Esophagus (tissue), 2 donors: ENCODE results near the gene SPATA6L. TPM values are rescaled to one million over a fixed set of nuclear protein-coding genes. Genes with fewer than 3 reads are reported as not detected.
A peak's percentile ranks its signal among the peaks of the same experiment; 100 is the strongest.

Experiments used
- H3K27ac ChIP-seq, 2 donors: one replicate each; pipeline ENCODE4 v1.5.1; 2013; ENCODE audit warnings: low read depth in 2 of 2, mild to moderate bottlenecking in 2 of 2, inconsistent platforms in 1 of 2, low read length in 1 of 2, moderate library complexity in 1 of 2
- H3K27me3 ChIP-seq, 2 donors: one replicate each; pipeline ENCODE4 v1.6.1; 2013; ENCODE audit warnings: low read length in 2 of 2, control low read depth in 1 of 2, mild to moderate bottlenecking in 1 of 2; ENCODE audit not compliant: insufficient read depth in 2 of 2, control insufficient read depth in 1 of 2
- H3K36me3 ChIP-seq, 2 donors: one replicate each; pipeline ENCODE4 v1.6.1; 2013; ENCODE audit warnings: low read length in 1 of 2; ENCODE audit not compliant: control insufficient read depth in 2 of 2, insufficient read depth in 2 of 2
- H3K4me1 ChIP-seq, 2 donors: one replicate each; pipeline ENCODE4 v1.6.1; 2013; ENCODE audit warnings: low read length in 1 of 2; ENCODE audit not compliant: control insufficient read depth in 2 of 2, insufficient read depth in 2 of 2
- H3K4me3 ChIP-seq, 2 donors: one replicate each; pipeline ENCODE4 v1.5.1; 2013; ENCODE audit warnings: low read length in 2 of 2, mild to moderate bottlenecking in 2 of 2, low read depth in 1 of 2, moderate library complexity in 1 of 2
- H3K9me3 ChIP-seq, 2 donors: one replicate each; pipeline ENCODE4 v1.6.1; 2013; ENCODE audit warnings: mild to moderate bottlenecking in 2 of 2, low read depth in 1 of 2, low read length in 1 of 2, moderate library complexity in 1 of 2; ENCODE audit not compliant: control insufficient read depth in 2 of 2, insufficient read depth in 1 of 2
- WGBS, 2 donors: extraction: QIAGEN DNeasy Blood & Tissue Kit; methylation state at CpG; one replicate each; pipeline ENCODE4 v1.1.7; 2013; 5-methylcytosine and 5-hydroxymethylcytosine counted together
- polyA plus RNA-seq, 2 donors: library from polyadenylated mRNA; stranded (reverse); fragments of 200-250 nt; gene quantifications; one replicate each; pipeline ENCODE4 v1.2.3, GENCODE V29; 2013
- donor health status: healthy with polysubstance abuse.
- donor health status: Bipolar disorder and iron deficiency.

Gene SPATA6L
- polyA plus RNA-seq, 2 donors = 1.4 to 2.8 TPM

DNA sequence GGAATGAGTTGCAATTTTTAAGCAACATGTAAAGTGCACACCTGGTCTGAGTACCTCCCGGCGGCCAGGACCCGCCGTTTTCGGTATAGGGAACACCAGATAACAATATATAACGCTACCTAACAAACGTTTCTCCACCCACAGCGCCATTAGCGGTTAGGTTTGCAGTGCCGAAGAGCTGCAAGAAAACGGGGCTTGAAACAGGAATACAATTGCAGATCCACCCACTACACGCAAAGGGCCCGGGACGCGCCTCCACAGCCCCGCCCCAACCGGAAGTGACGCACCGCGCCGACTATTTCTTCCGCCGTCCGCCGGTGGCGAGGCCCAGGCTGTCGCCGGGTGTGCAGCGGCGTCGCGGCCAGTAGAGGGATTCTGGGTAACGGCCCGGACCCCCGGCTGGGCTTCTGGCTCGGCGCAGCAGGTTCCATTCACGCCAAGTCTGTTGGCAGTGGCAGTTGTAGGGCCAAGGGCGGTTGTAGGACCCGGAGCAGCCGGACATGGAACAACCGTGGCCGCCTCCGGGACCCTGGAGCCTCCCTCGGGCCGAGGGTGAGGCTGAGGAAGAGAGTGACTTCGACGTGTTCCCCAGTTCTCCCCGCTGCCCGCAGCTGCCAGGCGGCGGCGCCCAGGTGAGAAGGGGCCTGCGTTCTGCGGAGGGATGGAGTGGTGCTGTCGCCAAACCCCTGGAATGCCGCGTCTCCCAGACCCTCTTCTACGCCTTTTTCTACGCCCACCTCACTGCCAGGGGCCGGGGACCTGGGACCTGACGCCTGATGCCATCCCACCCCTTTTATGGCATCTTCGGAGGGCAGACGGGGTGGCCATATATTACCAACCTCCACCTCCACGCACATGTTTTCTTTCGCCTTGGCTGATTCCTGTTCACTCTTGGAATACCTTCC, 13.2 kb upstream of the SPATA6L start, which contains the start of gene CDC37L1:
TSS of gene CDC37L1 (plus strand) at position 302 of the 905 bp plus-strand sequence. CDS start at position 501, 199 bp downstream.
- Histone ChIP-seq H3K4me3 (peak within 1 kb of the TSS; percentile 84 to 88), H3K27ac (peak within 1 kb of the TSS; percentile 98 to 100), H3K4me1 (no peaks in the 10 kb centered on the region), H3K36me3 (no peaks in the 10 kb centered on the region), H3K27me3 (no peaks in the 10 kb centered on the region), H3K9me3 (no peaks in the 10 kb centered on the region)
- 0% methylated on average over 66 of the region's 66 CpGs for WGBS, 2 donors

DNA sequence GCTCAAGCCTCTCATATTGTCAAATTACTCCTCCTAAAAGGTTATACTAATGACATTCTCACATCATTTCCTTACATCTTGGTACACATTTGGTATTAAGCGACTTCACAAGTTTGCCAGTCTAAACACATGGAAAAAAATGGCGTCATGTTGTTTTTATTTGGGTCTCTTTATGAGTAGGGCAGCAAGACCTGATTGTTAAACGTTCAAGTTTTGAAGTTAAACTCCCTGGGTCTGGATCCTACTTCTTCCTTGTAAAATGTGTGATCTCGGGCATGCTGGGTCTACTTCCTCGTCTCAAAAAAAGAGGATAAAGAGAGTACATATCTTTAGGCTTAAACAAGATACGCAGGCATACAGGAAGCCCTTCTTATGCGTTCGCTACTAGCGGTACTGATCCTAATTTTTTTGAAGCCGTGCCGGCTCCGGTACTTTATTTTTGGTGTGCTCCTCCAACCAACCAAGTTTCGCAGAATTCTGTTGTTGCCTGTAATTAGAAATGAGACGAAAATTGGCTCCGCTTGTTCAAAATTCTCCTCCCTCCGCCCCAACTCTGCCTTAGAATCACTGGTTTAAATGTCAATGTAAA, 12.5 kb upstream of the SPATA6L start:
- peak overlapping the region; percentile 98 to 100 for H3K27ac ChIP-seq
- H3K9me3 ChIP-seq = no peaks in the 10 kb centered on the region
- H3K36me3 ChIP-seq = no peaks in the 10 kb centered on the region
- peak overlapping the region; percentile 84 to 88 for H3K4me3 ChIP-seq
- no peaks in the 10 kb centered on the region for H3K27me3 ChIP-seq
- no peaks in the 10 kb centered on the region for H3K4me1 ChIP-seq
- 0% methylated on average over 16 of the region's 16 CpGs for WGBS, 2 donors

DNA sequence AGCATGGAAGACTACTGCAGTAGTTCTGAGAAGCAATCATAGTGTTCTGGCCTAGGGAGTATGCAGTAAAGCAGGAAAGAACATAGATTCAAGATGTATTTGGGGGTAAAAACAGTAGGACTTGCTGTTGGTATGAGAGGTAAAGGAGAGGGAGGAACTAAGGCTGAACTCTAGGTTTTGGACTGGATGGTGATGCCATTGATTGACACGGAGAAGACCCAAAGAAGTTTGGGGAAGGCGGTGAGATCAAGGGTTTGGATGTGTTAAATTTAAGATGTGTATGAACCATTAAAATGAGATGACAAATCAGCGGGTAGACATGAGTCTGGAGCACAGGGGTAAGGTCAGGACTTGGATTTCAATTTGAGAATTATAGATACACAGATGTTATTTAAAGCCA, 11.1 kb upstream of the SPATA6L start:
- no peak overlapping the region for H3K27ac ChIP-seq
- 58 to 92% methylated on average over 3 of the region's 3 CpGs for WGBS, 2 donors

DNA sequence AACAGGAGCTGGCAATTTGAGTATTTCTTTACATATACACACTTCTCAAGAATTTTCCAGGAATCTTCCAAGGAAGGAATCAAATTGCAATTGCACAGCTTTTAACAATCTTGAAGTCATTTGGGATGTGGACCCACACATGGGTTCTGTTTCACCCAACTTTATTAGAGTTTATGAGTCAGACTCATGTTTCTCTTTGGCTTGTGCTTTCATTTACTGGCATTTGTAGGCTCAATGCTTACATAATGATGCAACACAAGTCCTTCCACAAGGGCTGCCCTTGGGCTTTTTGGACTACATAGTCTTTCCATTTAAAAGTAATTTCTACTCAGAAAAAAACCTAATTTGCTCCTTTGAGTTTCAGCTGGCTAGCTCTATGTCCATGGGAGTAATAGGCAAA, 8.5 kb upstream of the SPATA6L start:
- Histone ChIP-seq H3K9me3 (no peaks in the 10 kb centered on the region), H3K4me1 (no peaks in the 10 kb centered on the region), H3K36me3 (no peaks in the 10 kb centered on the region), H3K27ac (no peak overlapping the region), H3K4me3 (no peak overlapping the region), H3K27me3 (no peaks in the 10 kb centered on the region)

More for the DNA sequence above, 11.1 kb upstream of the SPATA6L start:
- Histone ChIP-seq H3K36me3 (no peaks in the 10 kb centered on the region), H3K9me3 (no peaks in the 10 kb centered on the region), H3K27me3 (no peaks in the 10 kb centered on the region), H3K4me1 (no peaks in the 10 kb centered on the region), H3K4me3 (no peak overlapping the region)

DNA sequence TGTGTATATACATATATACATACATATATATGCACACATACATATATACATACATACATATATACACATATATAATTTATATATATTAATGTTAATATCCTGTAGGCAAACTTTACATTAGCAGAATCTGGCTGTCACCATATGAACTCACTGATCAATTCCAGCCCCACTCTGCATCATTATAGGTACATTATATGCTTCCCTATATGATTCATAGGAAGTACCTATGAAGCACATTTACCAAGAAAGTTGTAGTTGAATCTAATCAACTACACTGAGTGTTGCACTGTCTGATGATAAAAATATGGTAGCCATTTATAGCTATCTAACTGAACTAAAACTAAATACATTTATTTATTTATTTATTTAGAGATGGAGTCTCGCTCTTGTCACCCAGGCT, 5.5 kb upstream of the SPATA6L start:
- H3K9me3 ChIP-seq = no peaks in the 10 kb centered on the region
- WGBS, 2 donors = 96 to 100% methylated on average over 1 of the region's 1 CpG
- H3K4me1 ChIP-seq = no peaks in the 10 kb centered on the region
- H3K4me3 ChIP-seq = no peak overlapping the region
- no peak overlapping the region for H3K27ac ChIP-seq
- H3K36me3 ChIP-seq = no peaks in the 10 kb centered on the region
- H3K27me3 ChIP-seq = no peaks in the 10 kb centered on the region

DNA sequence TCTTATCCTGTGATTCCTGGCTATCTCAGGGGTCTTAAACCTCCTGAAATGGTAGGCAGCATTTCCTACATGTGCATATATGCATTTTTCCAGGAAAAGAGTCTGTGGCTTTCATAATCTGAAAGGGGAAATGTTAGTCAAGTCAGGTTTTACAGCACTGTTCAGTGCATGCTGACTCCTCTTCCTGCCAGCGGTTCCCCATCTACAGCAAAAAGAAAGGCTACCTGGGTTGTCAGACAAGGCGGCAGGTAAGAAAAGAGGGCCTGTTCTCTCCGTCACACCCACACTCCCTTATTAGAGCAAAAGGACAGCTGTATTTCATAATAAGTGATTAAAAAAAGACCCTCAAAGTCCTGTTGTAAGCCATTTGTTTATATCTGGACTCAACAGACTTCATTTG, 4.3 kb upstream of the SPATA6L start:
- WGBS, 2 donors = 94 to 97% methylated on average over 3 of the region's 3 CpGs
- no peaks in the 10 kb centered on the region for H3K4me1 ChIP-seq

DNA sequence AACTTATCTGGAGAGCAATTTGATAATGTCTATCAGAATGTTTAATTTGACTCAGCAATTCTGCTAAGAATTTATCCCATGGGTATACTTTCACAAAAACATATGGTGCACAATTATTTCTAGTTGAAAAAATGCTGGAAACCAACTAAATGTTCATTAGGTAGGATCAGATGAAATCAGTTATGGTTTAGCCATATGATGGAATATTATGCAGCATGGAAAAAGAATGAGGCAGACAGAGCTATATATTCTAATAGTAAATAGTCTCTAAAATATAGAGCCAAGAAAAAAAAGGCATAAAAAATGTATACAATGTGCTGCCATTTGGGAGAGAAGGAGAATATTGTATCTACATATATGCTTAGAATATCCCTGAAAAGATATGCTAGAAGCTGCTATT, 3.6 kb upstream of the SPATA6L start:
- Histone ChIP-seq H3K4me3 (no peak overlapping the region), H3K36me3 (no peaks in the 10 kb centered on the region), H3K27ac (no peak overlapping the region), H3K4me1 (no peaks in the 10 kb centered on the region), H3K9me3 (no peaks in the 10 kb centered on the region), H3K27me3 (no peaks in the 10 kb centered on the region)

More for the DNA sequence above, 4.3 kb upstream of the SPATA6L start:
- Histone ChIP-seq H3K36me3 (no peaks in the 10 kb centered on the region), H3K9me3 (no peaks in the 10 kb centered on the region), H3K4me3 (no peak overlapping the region), H3K27ac (no peak overlapping the region), H3K27me3 (no peaks in the 10 kb centered on the region)

DNA sequence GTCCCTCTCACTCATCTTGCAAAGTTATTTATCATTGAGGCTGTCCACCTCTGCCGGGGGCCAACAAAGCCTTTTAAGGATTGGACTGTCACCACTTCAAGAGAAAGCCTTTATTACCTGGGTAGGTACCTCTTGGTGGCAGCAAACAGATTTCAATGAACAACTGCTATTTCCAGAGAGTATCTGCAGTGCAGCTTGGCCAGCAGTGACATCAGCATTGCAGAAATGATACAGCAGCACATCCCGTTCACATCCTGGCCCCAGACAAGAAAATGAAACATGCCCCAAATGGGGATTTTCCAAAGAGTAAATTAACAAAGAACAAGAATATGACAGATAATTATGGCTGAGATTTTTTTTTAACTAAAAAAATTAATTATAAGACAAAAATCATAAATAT, 2.3 kb upstream of the SPATA6L start:
- Histone ChIP-seq H3K36me3 (no peaks in the 10 kb centered on the region), H3K4me3 (no peak overlapping the region), H3K27ac (no peak overlapping the region), H3K27me3 (no peaks in the 10 kb centered on the region), H3K4me1 (no peaks in the 10 kb centered on the region), H3K9me3 (no peaks in the 10 kb centered on the region)
- WGBS, 2 donors = 76 to 82% methylated on average over 2 of the region's 2 CpGs

DNA sequence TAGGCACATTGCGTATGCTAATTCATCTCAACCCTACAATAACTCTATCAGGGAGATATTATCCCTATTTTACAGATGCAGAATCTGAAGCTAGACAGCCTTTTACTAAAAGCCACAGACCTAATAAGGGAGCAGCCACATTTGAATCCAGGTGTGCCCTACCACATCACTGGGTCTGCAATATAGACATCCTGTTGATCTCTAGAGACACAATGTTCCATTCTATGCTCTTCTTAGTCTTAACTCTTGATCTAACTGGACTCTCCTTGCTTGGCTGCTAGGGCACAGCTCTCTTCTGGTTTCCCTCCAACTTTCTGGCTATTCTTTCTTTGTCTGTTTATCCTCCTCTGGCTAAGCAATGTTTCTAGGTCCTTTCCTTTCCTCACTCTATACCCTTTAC, 1.4 kb upstream of the SPATA6L start:
- Histone ChIP-seq H3K36me3 (no peaks in the 10 kb centered on the region), H3K27me3 (no peaks in the 10 kb centered on the region), H3K4me3 (no peak overlapping the region), H3K9me3 (no peaks in the 10 kb centered on the region), H3K27ac (no peak overlapping the region), H3K4me1 (peaks cover 0 to 6% of the 10 kb centered on the region in 2 donors)
- 98 to 100% methylated on average over 1 of the region's 1 CpG for WGBS, 2 donors
